H9 (cell line): ENCODE results near the gene SLC44A1. TPM values are rescaled to one million over a fixed set of nuclear protein-coding genes. Genes with fewer than 3 reads are reported as not detected.

Experiments
- DNase-seq: peaks from one replicate; pipeline ENCODE4 v3.0.0-alpha.2; 2017
- H2AFZ ChIP-seq: one replicate; pipeline ENCODE4 v1.6.1; 2013; ENCODE audit warnings: mild to moderate bottlenecking, low read length, control low read depth, moderate library complexity
- H2AK5ac ChIP-seq: 2 replicates; pipeline ENCODE4 v1.6.1; 2013; ENCODE audit warnings: low read length, control low read depth, mixed read lengths; ENCODE audit not compliant: insufficient read length
- H2BK120ac ChIP-seq: one replicate; pipeline ENCODE4 v1.6.1; 2013; ENCODE audit warnings: low read depth, mild to moderate bottlenecking, low read length, control low read depth, inconsistent platforms; ENCODE audit not compliant: poor library complexity, severe bottlenecking
- H2BK12ac ChIP-seq: 2 replicates; pipeline ENCODE4 v1.6.1; 2013; ENCODE audit warnings: low read length, control low read depth, mixed read lengths, low read depth; ENCODE audit not compliant: insufficient read length
- H2BK15ac ChIP-seq: 2 replicates; pipeline ENCODE4 v1.6.1; 2013; ENCODE audit warnings: low read depth, low read length, control low read depth
- H2BK20ac ChIP-seq: one replicate; pipeline ENCODE4 v1.6.1; 2013; ENCODE audit warnings: low read depth, mild to moderate bottlenecking, low read length, control low read depth, inconsistent platforms; ENCODE audit not compliant: poor library complexity, severe bottlenecking
- H2BK5ac ChIP-seq: 2 replicates; pipeline ENCODE4 v1.6.1; 2013; ENCODE audit warnings: low read length, control low read depth, mixed read lengths; ENCODE audit not compliant: insufficient read length
- H3K14ac ChIP-seq: 2 replicates; pipeline ENCODE4 v1.6.1; 2013; ENCODE audit warnings: low read length, control low read depth; ENCODE audit not compliant: insufficient read depth
- H3K18ac ChIP-seq: 2 replicates; pipeline ENCODE4 v1.6.1; 2013; ENCODE audit warnings: low read depth, mild to moderate bottlenecking, mixed read lengths, low read length, control low read depth; ENCODE audit not compliant: insufficient read length
- H3K23ac ChIP-seq: 2 replicates; pipeline ENCODE4 v1.6.1; 2013; ENCODE audit warnings: low read length, control low read depth, mixed read lengths, low read depth; ENCODE audit not compliant: insufficient read length
- H3K23me2 ChIP-seq: 2 replicates; pipeline ENCODE4 v1.6.1; 2013; ENCODE audit warnings: low read depth, mild to moderate bottlenecking, mixed read lengths, low read length, control low read depth; ENCODE audit not compliant: insufficient read length, poor library complexity, severe bottlenecking
- H3K27ac ChIP-seq: 2 replicates; pipeline ENCODE4 v1.5.1; 2013; ENCODE audit warnings: low read length, control low read depth, mixed read lengths, low read depth; ENCODE audit not compliant: insufficient read length
- H3K27me3 ChIP-seq: 2 replicates; pipeline ENCODE4 v1.6.1; 2013; ENCODE audit warnings: low read length, control low read depth, inconsistent platforms; ENCODE audit not compliant: insufficient read depth
- H3K4ac ChIP-seq: 2 replicates; pipeline ENCODE4 v1.6.1; 2013; ENCODE audit warnings: low read depth, mild to moderate bottlenecking, control low read depth, inconsistent platforms, low read length, moderate library complexity
- H3K4me1 ChIP-seq: 2 replicates; pipeline ENCODE4 v1.6.1; 2013; ENCODE audit warnings: low read length, control low read depth, inconsistent platforms; ENCODE audit not compliant: insufficient read depth
- H3K4me2 ChIP-seq: 2 replicates; pipeline ENCODE4 v1.6.1; 2013; ENCODE audit warnings: low read length, control low read depth, mixed read lengths; ENCODE audit not compliant: insufficient read length, insufficient read depth
- H3K56ac ChIP-seq: 2 replicates; pipeline ENCODE4 v1.6.1; 2013; ENCODE audit warnings: low read depth, mild to moderate bottlenecking, mixed read lengths, low read length, control low read depth; ENCODE audit not compliant: insufficient read length
- H3K79me1 ChIP-seq: 2 replicates; pipeline ENCODE4 v1.6.1; 2013; ENCODE audit warnings: low read depth, mild to moderate bottlenecking, moderate library complexity, low read length, control low read depth, inconsistent platforms; ENCODE audit not compliant: insufficient read depth, poor library complexity, severe bottlenecking
- H3K79me2 ChIP-seq: 2 replicates; pipeline ENCODE4 v1.6.1; 2013; ENCODE audit warnings: low read length, control low read depth, inconsistent platforms; ENCODE audit not compliant: insufficient read depth
- H3K9ac ChIP-seq: 2 replicates; pipeline ENCODE4 v1.6.1; 2013; ENCODE audit warnings: low read length, control low read depth, mixed read lengths; ENCODE audit not compliant: insufficient read length; ENCODE audit errors: extremely low read depth
- H3K9me3 ChIP-seq: one replicate; pipeline ENCODE4 v1.6.1; 2013; ENCODE audit warnings: low read depth, low read length, inconsistent platforms; ENCODE audit not compliant: control insufficient read depth
- H3T11ph ChIP-seq: one replicate; pipeline ENCODE4 v1.6.1; 2013; ENCODE audit warnings: mild to moderate bottlenecking, low read length, control low read depth, inconsistent platforms
- H4K20me1 ChIP-seq: one replicate; pipeline ENCODE4 v1.6.1; 2013; ENCODE audit not compliant: control insufficient read depth, insufficient read length, insufficient read depth
- H4K5ac ChIP-seq: 2 replicates; pipeline ENCODE4 v1.6.1; 2013; ENCODE audit warnings: low read depth, mild to moderate bottlenecking, mixed read lengths, low read length, control low read depth; ENCODE audit not compliant: insufficient read length
- H4K8ac ChIP-seq: replicated peaks from 2 replicates; pipeline ENCODE4 v1.6.1; 2013; ENCODE audit warnings: low read length, control low read depth, mixed read lengths, low read depth; ENCODE audit not compliant: insufficient read length
- H4K91ac ChIP-seq: 2 replicates; pipeline ENCODE4 v1.6.1; 2013; ENCODE audit warnings: low read depth, mild to moderate bottlenecking, moderate library complexity, mixed read lengths, low read length, control low read depth; ENCODE audit not compliant: insufficient read length
- H3K27ac Mint-ChIP-seq, 3 experiments: 2 replicates in 2 of 3; 3 replicates in 1 of 3; pipeline ENCODE4 v1.8.0; 2020 to 2021; ENCODE audit warnings: mixed read lengths in 3 of 3, mild to moderate bottlenecking in 1 of 3, moderate library complexity in 1 of 3
- H3K27me3 Mint-ChIP-seq: 2 replicates; pipeline ENCODE4 v1.8.0; 2021; ENCODE audit warnings: low read depth, mild to moderate bottlenecking, moderate library complexity, mixed read lengths
- H3K36me3 Mint-ChIP-seq, 3 experiments: 2 replicates in 2 of 3; 3 replicates in 1 of 3; pipeline ENCODE4 v1.8.0; 2020 to 2021; ENCODE audit warnings: low read depth in 3 of 3, mixed read lengths in 3 of 3; ENCODE audit not compliant: insufficient read depth in 1 of 3
- H3K4me1 Mint-ChIP-seq, 2 experiments: 2 replicates each; pipeline ENCODE4 v1.8.0; 2020; ENCODE audit warnings: mixed read lengths in 2 of 2
- H3K4me3 Mint-ChIP-seq, 2 experiments: 2 replicates in 1 of 2; 3 replicates in 1 of 2; pipeline ENCODE4 v1.8.0; 2020 to 2021; ENCODE audit warnings: mild to moderate bottlenecking in 2 of 2, mixed read lengths in 2 of 2, moderate library complexity in 1 of 2
- H3K9me3 Mint-ChIP-seq, 2 experiments: 2 replicates in 1 of 2; 3 replicates in 1 of 2; pipeline ENCODE4 v1.8.0; 2020; ENCODE audit warnings: mild to moderate bottlenecking in 2 of 2, mixed read lengths in 2 of 2, moderate library complexity in 1 of 2
- WGBS: extraction: QIAGEN DNeasy Blood & Tissue Kit; methylation state at CpG from one replicate; pipeline ENCODE4 v1.1.7; 2013; ENCODE audit warnings: missing lambda C conversion rate, low lambda C conversion rate, mixed read lengths; ENCODE audit not compliant: insufficient read length; ENCODE audit errors: extremely low coverage; 5-methylcytosine and 5-hydroxymethylcytosine counted together
- total RNA-seq: library from RNA; stranded (reverse); gene quantifications from 2 replicates; pipeline ENCODE4 v1.2.1, GENCODE V29; 2021
- TF ChIP-seq, protein P1 (sequence below): fragments of 200-600 bp; sonication (generic); conservative IDR thresholded peaks from 3 replicates; pipeline ENCODE4 v1.8.0; 2021; ENCODE audit warnings: antibody characterized with exemption, mild to moderate bottlenecking

The SLC44A1 gene
- total RNA-seq, 1 experiment from 2014 or later = 60.7 TPM

DNA sequence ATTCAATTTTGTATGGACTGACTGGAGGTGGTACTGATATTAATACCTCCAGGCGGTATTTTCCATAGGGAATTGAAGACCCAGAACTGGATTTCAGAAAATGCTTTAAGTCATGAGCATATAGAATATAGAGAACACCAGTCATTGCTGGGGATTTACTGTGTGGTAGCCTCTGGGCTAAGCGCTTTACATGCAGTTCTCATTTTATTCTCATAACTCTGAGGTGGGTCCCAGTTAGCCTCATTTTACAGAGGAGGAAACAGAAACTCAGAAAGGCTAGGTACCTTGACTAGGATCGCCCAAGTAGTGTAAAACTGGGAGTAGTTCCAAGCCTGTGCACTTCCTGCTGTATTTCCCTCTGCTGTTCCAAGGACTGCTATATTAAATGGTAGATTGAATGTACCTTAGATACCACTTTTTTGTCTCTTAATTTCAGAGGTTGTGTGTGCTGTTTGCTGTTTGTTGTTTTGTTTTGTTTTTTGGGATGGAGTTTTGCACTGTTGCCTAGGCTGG, 13.8 kb downstream of the SLC44A1 start:
- Histone ChIP-seq H2BK20ac (no peak overlapping the region), H3K27me3 (no peaks in the 10 kb centered on the region), H2BK15ac (no peak overlapping the region), H3K79me1 (peaks cover 13% of the 10 kb centered on the region), H4K8ac (no peak overlapping the region), H2BK12ac (no peak overlapping the region), H2BK5ac (no peak overlapping the region), H3K4me2 (no peak overlapping the region), H4K91ac (no peak overlapping the region), H3K9ac (no peak overlapping the region), H3K23ac (no peak overlapping the region), H3K9me3 (no peaks in the 10 kb centered on the region), H3K18ac (no peak overlapping the region), H2AK5ac (no peak overlapping the region), H3K14ac (no peak overlapping the region), H3K4me1 (peaks cover 6% of the 10 kb centered on the region), H3T11ph (no peak overlapping the region), H3K56ac (no peak overlapping the region), H3K23me2 (no peaks in the 10 kb centered on the region), H3K4ac (no peak overlapping the region), H2AFZ (no peak overlapping the region), H4K20me1 (no peaks in the 10 kb centered on the region), H2BK120ac (no peak overlapping the region), H3K27ac (no peak overlapping the region), H4K5ac (no peak overlapping the region), H3K79me2 (peaks cover 12% of the 10 kb centered on the region; the same call in 1 of the 2 replicates)
- TF ChIP-seq, protein P1, sequence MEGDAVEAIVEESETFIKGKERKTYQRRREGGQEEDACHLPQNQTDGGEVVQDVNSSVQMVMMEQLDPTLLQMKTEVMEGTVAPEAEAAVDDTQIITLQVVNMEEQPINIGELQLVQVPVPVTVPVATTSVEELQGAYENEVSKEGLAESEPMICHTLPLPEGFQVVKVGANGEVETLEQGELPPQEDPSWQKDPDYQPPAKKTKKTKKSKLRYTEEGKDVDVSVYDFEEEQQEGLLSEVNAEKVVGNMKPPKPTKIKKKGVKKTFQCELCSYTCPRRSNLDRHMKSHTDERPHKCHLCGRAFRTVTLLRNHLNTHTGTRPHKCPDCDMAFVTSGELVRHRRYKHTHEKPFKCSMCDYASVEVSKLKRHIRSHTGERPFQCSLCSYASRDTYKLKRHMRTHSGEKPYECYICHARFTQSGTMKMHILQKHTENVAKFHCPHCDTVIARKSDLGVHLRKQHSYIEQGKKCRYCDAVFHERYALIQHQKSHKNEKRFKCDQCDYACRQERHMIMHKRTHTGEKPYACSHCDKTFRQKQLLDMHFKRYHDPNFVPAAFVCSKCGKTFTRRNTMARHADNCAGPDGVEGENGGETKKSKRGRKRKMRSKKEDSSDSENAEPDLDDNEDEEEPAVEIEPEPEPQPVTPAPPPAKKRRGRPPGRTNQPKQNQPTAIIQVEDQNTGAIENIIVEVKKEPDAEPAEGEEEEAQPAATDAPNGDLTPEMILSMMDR = no peak
- peaks cover 39 to 41% of the 10 kb centered on the region in 2 experiments for H3K4me1 Mint-ChIP-seq
- H3K9me3 Mint-ChIP-seq = no peaks in the 10 kb centered on the region
- no peaks in the 10 kb centered on the region; a peak in 1 of 7 replicates for H3K36me3 Mint-ChIP-seq
- no peak for DNase-seq
- H3K27me3 Mint-ChIP-seq = no peaks in the 10 kb centered on the region
- no peak overlapping the region for H3K4me3 Mint-ChIP-seq
- WGBS = no CpG with 5 or more reads among the region's 3 CpGs
- peak overlapping the region in 1 of 3 experiments; percentile 49; a peak in 1 of 7 replicates for H3K27ac Mint-ChIP-seq
